Upper lobe of left lung (tissue), 6 donors: ENCODE measurements around the gene CRYBG2. TPM values are rescaled to one million over a fixed set of nuclear protein-coding genes. Genes with fewer than 3 reads are reported as not detected.
"Not testable (repeated sequence)": the region's sequence is repeated elsewhere in the genome, so short reads cannot be mapped to it uniquely, and the experiment has no call there.

ENCODE experiments used
- ATAC-seq, 2 donors: fragments of 200-7000 bp; cut with Tn5 transposase; one replicate each; pipeline ENCODE4 v1.9.1; 2022; ENCODE audit warnings: mild to moderate bottlenecking in 2 of 2, moderate library complexity in 2 of 2; ENCODE audit not compliant: low FRiP score in 2 of 2
- DNase-seq, 2 donors: peaks; one replicate each; pipeline ENCODE4 v3.0.0-alpha.2; 2019 to 2020
- H3K27ac ChIP-seq, 4 donors: fragments of 200-600 bp; sonication (generic); one replicate each; pipeline ENCODE4 v1.5.1; 2016 to 2019
- H3K27me3 ChIP-seq, 4 donors: fragments of 200-600 bp; sonication (generic); one replicate each; pipeline ENCODE4 v1.5.1; 2017 to 2019
- H3K36me3 ChIP-seq, 4 donors: fragments of 200-600 bp; sonication (generic); one replicate each; pipeline ENCODE4 v1.5.1; 2016 to 2019
- H3K4me1 ChIP-seq, 4 donors: fragments of 200-600 bp; sonication (generic); one replicate each; pipeline ENCODE4 v1.5.1; 2018 to 2019
- H3K4me3 ChIP-seq, 4 donors: fragments of 200-600 bp; sonication (generic); one replicate each; pipeline ENCODE4 v1.5.1; 2017 to 2019; ENCODE audit warnings: mild to moderate bottlenecking in 2 of 4, moderate library complexity in 1 of 4
- H3K9me3 ChIP-seq, 4 donors: fragments of 200-600 bp; sonication (generic); one replicate each; pipeline ENCODE4 v1.5.1; 2018 to 2019
- EP300 ChIP-seq, 4 donors: sonication (generic); formaldehyde crosslinking; IDR thresholded peaks; one replicate each; pipeline ENCODE4 v1.5.1; 2017; ENCODE audit warnings: antibody characterized with exemption in 4 of 4, control low read depth in 2 of 4
- POLR2A ChIP-seq, 4 donors: fragments of 450-650 bp; IDR thresholded peaks; one replicate each; pipeline ENCODE4 v1.5.1; 2016 to 2017; ENCODE audit warnings: antibody characterized with exemption in 4 of 4, mild to moderate bottlenecking in 2 of 4
- POLR2AphosphoS5 ChIP-seq, 2 donors: sonication (generic); formaldehyde crosslinking; IDR thresholded peaks; one replicate each; pipeline ENCODE4 v1.5.1; 2017; ENCODE audit warnings: antibody characterized with exemption in 2 of 2
- WGBS, 2 donors: methylation state at CpG; one replicate each; pipeline ENCODE4 v1.1.5; 2017 to 2018; 5-methylcytosine and 5-hydroxymethylcytosine counted together
- total RNA-seq, 6 donors: library from RNA; depleted of rRNA in 4 of 6; stranded (reverse); fragments of >200 nt in 4 of 6; gene quantifications; one replicate each; pipeline versions ENCODE4 v1.1.0 to v1.2.1, GENCODE V29; 2016 to 2021
- TF ChIP-seq, protein P1 (sequence below), 6 experiments: fragments of 450-650 bp in 4 of 6; fragments of 200-600 bp in 2 of 6; sonication (generic) in 2 of 6; IDR thresholded peaks; one replicate each; pipeline ENCODE4 v1.5.1; 2016 to 2019; ENCODE audit warnings: antibody characterized with exemption in 6 of 6
- donor health status: DM: no; HTN: no; CAD: no; lungs with moderate emphysema.
- donor health status: DM: no; HTN: yes; CAD: no; lungs with severe emphysema.

Gene CRYBG2
- total RNA-seq, 6 donors from 2014 or later: 0.59 to 25.2 (median 11.1) TPM

DNA sequence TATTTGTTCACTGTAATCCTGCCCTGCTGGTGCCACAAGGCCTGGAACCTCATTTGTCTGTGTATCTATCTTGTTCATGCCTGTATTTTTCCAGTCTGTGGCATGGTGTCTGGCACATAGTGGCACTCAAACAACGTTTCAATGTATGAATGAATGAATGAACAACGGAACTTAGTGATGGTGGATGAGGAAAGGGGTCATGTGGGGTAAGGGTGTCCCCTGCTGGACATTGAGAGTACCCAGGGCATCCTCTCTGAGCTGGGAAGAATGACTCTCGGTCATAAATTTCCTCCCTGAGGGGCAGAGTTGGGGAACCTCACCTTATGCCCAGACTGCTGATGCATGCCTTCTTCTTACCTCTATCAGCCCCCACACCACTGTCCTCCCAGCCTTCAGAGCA lies 37.5 kb upstream of the CRYBG2 start:
- no peaks in the 10 kb centered on the region for H3K9me3 ChIP-seq
- H3K27ac ChIP-seq: no peak overlapping the region
- H3K4me3 ChIP-seq: no peak overlapping the region
- no peaks in the 10 kb centered on the region for H3K36me3 ChIP-seq
- no peak for TF ChIP-seq POLR2A (IDR thresholded peaks at IDR 0.05)
- TF ChIP-seq, protein P1, sequence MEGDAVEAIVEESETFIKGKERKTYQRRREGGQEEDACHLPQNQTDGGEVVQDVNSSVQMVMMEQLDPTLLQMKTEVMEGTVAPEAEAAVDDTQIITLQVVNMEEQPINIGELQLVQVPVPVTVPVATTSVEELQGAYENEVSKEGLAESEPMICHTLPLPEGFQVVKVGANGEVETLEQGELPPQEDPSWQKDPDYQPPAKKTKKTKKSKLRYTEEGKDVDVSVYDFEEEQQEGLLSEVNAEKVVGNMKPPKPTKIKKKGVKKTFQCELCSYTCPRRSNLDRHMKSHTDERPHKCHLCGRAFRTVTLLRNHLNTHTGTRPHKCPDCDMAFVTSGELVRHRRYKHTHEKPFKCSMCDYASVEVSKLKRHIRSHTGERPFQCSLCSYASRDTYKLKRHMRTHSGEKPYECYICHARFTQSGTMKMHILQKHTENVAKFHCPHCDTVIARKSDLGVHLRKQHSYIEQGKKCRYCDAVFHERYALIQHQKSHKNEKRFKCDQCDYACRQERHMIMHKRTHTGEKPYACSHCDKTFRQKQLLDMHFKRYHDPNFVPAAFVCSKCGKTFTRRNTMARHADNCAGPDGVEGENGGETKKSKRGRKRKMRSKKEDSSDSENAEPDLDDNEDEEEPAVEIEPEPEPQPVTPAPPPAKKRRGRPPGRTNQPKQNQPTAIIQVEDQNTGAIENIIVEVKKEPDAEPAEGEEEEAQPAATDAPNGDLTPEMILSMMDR (IDR thresholded peaks at IDR 0.05): peak in 4 of 6 experiments; percentile 13 to 34 (median 18)
- DNase-seq: no peak
- no peak for ATAC-seq
- no peaks in the 10 kb centered on the region for H3K4me1 ChIP-seq
- H3K27me3 ChIP-seq: no peaks in the 10 kb centered on the region
- WGBS, 2 donors: 6 to 17% methylated on average over 3 of the region's 3 CpGs

DNA sequence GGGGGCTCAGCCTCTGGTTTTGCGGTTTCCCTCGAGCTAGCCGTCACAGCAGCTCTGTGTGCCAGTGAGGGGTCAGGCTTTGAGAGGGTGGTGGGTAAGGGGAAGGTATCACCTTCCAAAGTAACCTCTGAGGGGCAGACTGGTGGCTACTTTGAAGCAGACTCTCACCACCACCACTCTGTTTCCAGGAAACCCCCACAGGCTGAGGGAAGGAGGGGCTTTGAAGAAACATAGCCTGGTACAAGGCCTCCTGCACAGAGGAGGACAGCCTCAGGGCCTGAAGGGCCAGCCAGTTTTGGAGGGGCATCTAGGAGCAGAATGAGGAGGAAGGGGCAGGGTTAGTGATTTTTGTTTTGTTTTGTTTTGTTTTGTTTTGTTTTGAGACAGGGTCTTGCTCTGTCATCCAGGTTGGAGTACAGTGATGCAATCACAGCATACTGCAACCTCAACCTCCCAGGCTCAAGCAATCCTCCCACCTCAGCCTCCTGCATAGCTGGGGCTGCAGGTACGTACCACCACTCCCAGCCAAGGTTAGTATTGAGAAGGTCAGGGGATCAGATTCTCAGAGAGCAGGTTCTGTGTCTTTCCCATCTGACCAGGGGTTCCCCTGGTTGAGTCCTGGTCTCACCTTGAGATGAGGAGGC lies 35.8 kb upstream of the CRYBG2 start:
- no peaks in the 10 kb centered on the region for H3K9me3 ChIP-seq
- no peak for DNase-seq
- WGBS, 2 donors: 78 to 86% methylated on average over 4 of the region's 4 CpGs

DNA sequence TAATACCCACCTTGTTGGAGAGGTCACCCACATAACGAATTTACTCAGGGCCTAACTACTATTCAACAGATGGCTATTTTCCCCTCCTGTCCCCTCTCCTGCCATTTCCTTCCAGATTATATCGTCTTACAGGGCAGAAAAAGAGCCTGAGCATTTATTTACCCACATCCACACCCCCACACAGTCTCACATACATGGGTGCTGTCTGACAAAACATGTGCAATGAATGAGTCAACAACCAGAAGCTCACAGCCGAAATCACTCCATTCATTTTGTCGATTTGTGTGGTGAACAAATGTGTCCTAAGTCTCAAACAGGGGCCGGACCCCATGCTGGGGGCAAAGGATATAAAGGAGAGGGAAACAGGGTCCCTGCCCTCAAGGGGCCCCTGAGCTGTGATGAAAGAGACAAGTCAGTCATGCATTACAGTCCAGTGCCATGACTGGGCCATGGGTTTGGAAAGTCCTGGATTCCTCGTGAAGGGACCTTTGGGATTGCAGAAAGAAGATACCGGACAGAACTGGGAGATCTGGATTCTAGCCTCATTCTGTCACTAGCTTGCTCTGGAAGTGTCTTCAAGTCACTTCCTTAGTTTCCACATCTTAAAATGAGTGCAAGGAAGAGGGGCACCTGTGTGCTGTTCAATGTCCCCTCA lies 35.0 kb upstream of the CRYBG2 start:
- H3K9me3 ChIP-seq: no peaks in the 10 kb centered on the region
- DNase-seq (no peak), ATAC-seq (no peak)
- H3K27me3 ChIP-seq: no peaks in the 10 kb centered on the region
- H3K27ac ChIP-seq: no peak overlapping the region
- no peak overlapping the region for H3K4me3 ChIP-seq
- TF ChIP-seq POLR2A (IDR thresholded peaks at IDR 0.05): no peak
- TF ChIP-seq, protein P1 (IDR thresholded peaks at IDR 0.05): no peak
- TF ChIP-seq POLR2AphosphoS5 (IDR thresholded peaks at IDR 0.05): no peak
- TF ChIP-seq EP300 (IDR thresholded peaks at IDR 0.05): no peak
- no peaks in the 10 kb centered on the region for H3K4me1 ChIP-seq
- WGBS, 2 donors: 77 to 79% methylated on average over 7 of the region's 7 CpGs
- H3K36me3 ChIP-seq: no peaks in the 10 kb centered on the region

More for the DNA sequence above, 35.8 kb upstream of the CRYBG2 start:
- Histone ChIP-seq H3K4me3 (no peak overlapping the region), H3K27me3 (no peaks in the 10 kb centered on the region), H3K36me3 (no peaks in the 10 kb centered on the region), H3K27ac (no peak overlapping the region), H3K4me1 (no peaks in the 10 kb centered on the region)
- no peak for ATAC-seq
- TF ChIP-seq EP300 (IDR thresholded peaks at IDR 0.05) (no peak), POLR2A (IDR thresholded peaks at IDR 0.05) (no peak)

DNA sequence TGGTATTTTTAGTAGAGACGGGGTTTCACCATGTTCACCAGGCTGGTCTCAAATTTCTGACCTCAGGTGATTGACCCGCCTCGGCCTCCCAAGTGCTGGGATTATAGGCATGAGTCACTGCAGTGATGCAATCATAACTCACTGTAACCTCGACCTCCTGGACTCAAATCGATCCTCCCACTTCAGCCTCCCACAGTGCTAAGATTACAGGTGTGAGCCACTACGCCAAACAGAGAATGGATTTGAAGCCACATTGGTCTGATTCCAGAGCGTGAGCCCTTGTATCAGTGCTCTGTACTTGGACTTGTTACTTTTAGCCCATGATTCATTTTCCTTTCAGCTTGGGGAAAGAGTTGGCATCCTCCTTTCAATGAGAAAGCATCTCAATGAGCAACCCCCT lies 33.5 kb upstream of the CRYBG2 start:
- Histone ChIP-seq H3K36me3 (no peaks in the 10 kb centered on the region), H3K27me3 (no peaks in the 10 kb centered on the region), H3K4me3 (no peak overlapping the region), H3K4me1 (no peaks in the 10 kb centered on the region), H3K9me3 (no peaks in the 10 kb centered on the region), H3K27ac (no peak overlapping the region)
- WGBS, 2 donors: 72 to 76% methylated on average over 7 of the region's 7 CpGs
- no peak for ATAC-seq
- no peak for TF ChIP-seq EP300 (IDR thresholded peaks at IDR 0.05)
- no peak for TF ChIP-seq POLR2AphosphoS5 (IDR thresholded peaks at IDR 0.05)
- TF ChIP-seq POLR2A (IDR thresholded peaks at IDR 0.05): no peak
- TF ChIP-seq, protein P1 (IDR thresholded peaks at IDR 0.05): no peak
- no peak for DNase-seq

DNA sequence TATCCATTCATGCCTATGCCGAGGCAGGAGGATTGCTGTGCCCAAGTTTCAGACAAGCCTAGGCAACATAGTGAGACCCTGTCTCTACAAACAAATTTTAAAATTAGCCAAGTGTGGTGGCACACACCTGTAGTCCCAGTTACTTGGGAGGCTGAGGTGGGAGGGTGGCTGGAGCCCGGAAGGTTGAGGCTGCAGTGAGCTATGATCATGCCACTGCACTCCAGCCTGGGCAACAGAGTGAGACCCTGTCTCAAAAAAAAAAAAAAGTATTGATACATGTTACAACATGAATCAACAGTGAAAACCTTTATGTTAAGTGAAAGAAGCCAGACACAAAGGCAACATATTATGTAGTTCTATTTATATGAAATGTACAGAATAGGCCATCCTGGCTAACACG lies 31.1 kb upstream of the CRYBG2 start:
- WGBS, 2 donors: 86 to 91% methylated on average over 3 of the region's 3 CpGs
- not testable (repeated sequence) for H3K4me1 ChIP-seq

DNA sequence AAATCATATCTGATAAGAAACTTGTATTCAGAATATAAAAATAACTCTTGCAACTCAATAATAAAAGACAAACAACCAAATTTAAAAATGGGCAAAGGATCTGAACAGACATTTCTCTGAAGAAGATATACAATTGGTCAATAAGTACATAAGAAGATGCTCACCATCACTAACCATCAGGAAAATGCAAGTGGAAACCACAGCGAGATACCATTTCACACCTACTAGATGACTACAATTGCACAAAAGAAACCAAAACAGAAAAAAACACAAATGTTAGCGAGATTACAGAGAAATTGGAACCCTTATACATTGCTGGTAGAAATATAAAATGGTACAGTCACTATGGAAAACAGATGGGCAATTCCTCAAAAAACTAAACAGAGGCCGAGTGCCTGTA lies 30.1 kb upstream of the CRYBG2 start:
- Histone ChIP-seq H3K27ac (no peak overlapping the region), H3K9me3 (no peaks in the 10 kb centered on the region), H3K4me1 (no peaks in the 10 kb centered on the region), H3K4me3 (no peak overlapping the region), H3K27me3 (no peaks in the 10 kb centered on the region), H3K36me3 (no peaks in the 10 kb centered on the region)
- no peak for DNase-seq
- no peak for TF ChIP-seq EP300 (IDR thresholded peaks at IDR 0.05)
- TF ChIP-seq, protein P1 (IDR thresholded peaks at IDR 0.05): no peak
- no peak for ATAC-seq
- WGBS, 2 donors: 69 to 82% methylated on average over 3 of the region's 3 CpGs

More for the DNA sequence above, 31.1 kb upstream of the CRYBG2 start:
- ATAC-seq, H3K36me3 ChIP-seq, H3K27me3 ChIP-seq, H3K9me3 ChIP-seq, DNase-seq, H3K27ac ChIP-seq, H3K4me3 ChIP-seq: not testable (repeated sequence)
